ENCODE results near the gene UBAC2. TPM values are rescaled to one million over a fixed set of nuclear protein-coding genes. Genes with fewer than 3 reads are reported as not detected.

Gene UBAC2
- total RNA-seq, 1 experiment from 2014 or later, result 41.0 TPM

GRCh38 chr13:99192480-99192879 is 8.2 kb upstream of the UBAC2 start:
- Mint-ChIP-seq H3K27ac (ENCODE audit: unreplicated experiment) (no peak overlapping the region), H3K4me3 (ENCODE audit: low read depth, unreplicated experiment) (no peak overlapping the region), H3K9me3 (ENCODE audit: low read depth, unreplicated experiment) (no peaks in the 10 kb centered on the region), H3K36me3 (ENCODE audit: insufficient read depth, unreplicated experiment) (no peaks in the 10 kb centered on the region), H3K4me1 (ENCODE audit: low read depth, unreplicated experiment) (no peaks in the 10 kb centered on the region), H3K27me3 (ENCODE audit: unreplicated experiment) (no peaks in the 10 kb centered on the region)
- TF ChIP-seq CTCF (IDR thresholded peaks at IDR 0.05; ENCODE audit: unreplicated experiment), result no peak
- intact Hi-C loops (cut with micrococcal nuclease; ENCODE audit: unreplicated experiment), result no loop called here
- no TSS peak for BruUV-seq (replicated peaks)
- CTCF ChIA-PET, result interaction anchor here (0.6 kb wide), 1 partner anchor 1066 kb away, joined by 7 read pairs; no protein-coding TSS in a partner anchor
- no peak for DNase-seq

- Mint-ChIP-seq H3K27ac (ENCODE audit: unreplicated experiment) (no peak overlapping the region), H3K4me3 (ENCODE audit: low read depth, unreplicated experiment) (no peak overlapping the region), H3K27me3 (ENCODE audit: unreplicated experiment) (no peaks in the 10 kb centered on the region), H3K36me3 (ENCODE audit: insufficient read depth, unreplicated experiment) (no peaks in the 10 kb centered on the region), H3K9me3 (ENCODE audit: low read depth, unreplicated experiment) (no peaks in the 10 kb centered on the region), H3K4me1 (ENCODE audit: low read depth, unreplicated experiment) (no peaks in the 10 kb centered on the region)
- no peak for DNase-seq
- BruUV-seq (replicated peaks), result no TSS peak
- no peak for TF ChIP-seq CTCF (IDR thresholded peaks at IDR 0.05; ENCODE audit: unreplicated experiment)
- CTCF ChIA-PET, result no interaction called here
- intact Hi-C loops (cut with micrococcal nuclease; ENCODE audit: unreplicated experiment), result no loop called here
Observed at GRCh38 chr13:99193152-99193551, 7.5 kb upstream of the UBAC2 start.

- Mint-ChIP-seq H3K27ac (ENCODE audit: unreplicated experiment) (no peak overlapping the region), H3K9me3 (ENCODE audit: low read depth, unreplicated experiment) (no peaks in the 10 kb centered on the region), H3K36me3 (ENCODE audit: insufficient read depth, unreplicated experiment) (peaks cover 26% of the 10 kb centered on the region), H3K27me3 (ENCODE audit: unreplicated experiment) (no peaks in the 10 kb centered on the region), H3K4me1 (ENCODE audit: low read depth, unreplicated experiment) (no peaks in the 10 kb centered on the region), H3K4me3 (ENCODE audit: low read depth, unreplicated experiment) (no peak overlapping the region)
- intact Hi-C loops (cut with micrococcal nuclease; ENCODE audit: unreplicated experiment), result loop anchor here (5.0 kb wide), 1 partner anchor 71 kb away; no protein-coding TSS in a partner anchor
- CTCF ChIA-PET, result no interaction called here
- DNase-seq, result no peak
- TF ChIP-seq CTCF (IDR thresholded peaks at IDR 0.05; ENCODE audit: unreplicated experiment), result no peak
- BruUV-seq (replicated peaks), result no TSS peak
Observed at GRCh38 chr13:99196466-99197116, 4.1 kb upstream of the UBAC2 start.

GRCh38 chr13:99197117-99197651 is 3.5 kb upstream of the UBAC2 start:
- no peaks in the 10 kb centered on the region for H3K9me3 Mint-ChIP-seq (ENCODE audit: low read depth, unreplicated experiment)
- H3K27ac Mint-ChIP-seq (ENCODE audit: unreplicated experiment), result no peak overlapping the region
- DNase-seq, result no peak
- H3K4me3 Mint-ChIP-seq (ENCODE audit: low read depth, unreplicated experiment), result no peak overlapping the region
- peaks cover 26% of the 10 kb centered on the region for H3K36me3 Mint-ChIP-seq (ENCODE audit: insufficient read depth, unreplicated experiment)
- CTCF ChIA-PET, result no interaction called here
- H3K4me1 Mint-ChIP-seq (ENCODE audit: low read depth, unreplicated experiment), result no peaks in the 10 kb centered on the region
- no peak for TF ChIP-seq CTCF (IDR thresholded peaks at IDR 0.05; ENCODE audit: unreplicated experiment)
- intact Hi-C loops (cut with micrococcal nuclease; ENCODE audit: unreplicated experiment), result loop anchor here (5.0 kb wide), 1 partner anchor 70 kb away; no protein-coding TSS in a partner anchor
- BruUV-seq (replicated peaks), result no TSS peak
- H3K27me3 Mint-ChIP-seq (ENCODE audit: unreplicated experiment), result no peaks in the 10 kb centered on the region
